ENCODE data around the gene GSC2.

The GSC2 gene

GRCh38 chr22:19149991-19150390, at the start of gene GSC2:
TSS of gene GSC2 (minus strand) at chr22:19150292. CDS start at chr22:19150283, 9 bp downstream.
- no peak for DNase-seq

DNA sequence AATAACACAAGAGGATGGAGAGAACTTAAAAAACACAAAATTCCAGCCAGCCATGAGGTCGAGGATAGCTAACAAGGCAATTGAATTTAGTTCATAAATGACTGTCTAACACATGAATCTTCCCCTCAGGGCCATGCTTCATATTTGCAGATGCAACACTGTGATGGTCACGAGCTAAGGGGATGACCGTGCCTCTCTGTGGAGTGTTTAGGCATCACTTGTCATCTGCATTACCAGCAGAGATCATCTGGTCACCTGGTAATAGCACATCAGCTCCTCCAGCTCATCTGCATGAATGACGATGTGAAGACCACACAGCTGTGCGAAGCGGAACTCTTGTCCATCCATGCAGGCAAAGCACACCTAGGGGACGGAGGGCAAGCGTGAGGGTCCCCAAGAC, 49.4 kb upstream of the GSC2 start:
- DNase-seq = no peak

GRCh38 chr22:19197997-19198865, 48.1 kb upstream of the GSC2 start:
- no peak for DNase-seq

DNA sequence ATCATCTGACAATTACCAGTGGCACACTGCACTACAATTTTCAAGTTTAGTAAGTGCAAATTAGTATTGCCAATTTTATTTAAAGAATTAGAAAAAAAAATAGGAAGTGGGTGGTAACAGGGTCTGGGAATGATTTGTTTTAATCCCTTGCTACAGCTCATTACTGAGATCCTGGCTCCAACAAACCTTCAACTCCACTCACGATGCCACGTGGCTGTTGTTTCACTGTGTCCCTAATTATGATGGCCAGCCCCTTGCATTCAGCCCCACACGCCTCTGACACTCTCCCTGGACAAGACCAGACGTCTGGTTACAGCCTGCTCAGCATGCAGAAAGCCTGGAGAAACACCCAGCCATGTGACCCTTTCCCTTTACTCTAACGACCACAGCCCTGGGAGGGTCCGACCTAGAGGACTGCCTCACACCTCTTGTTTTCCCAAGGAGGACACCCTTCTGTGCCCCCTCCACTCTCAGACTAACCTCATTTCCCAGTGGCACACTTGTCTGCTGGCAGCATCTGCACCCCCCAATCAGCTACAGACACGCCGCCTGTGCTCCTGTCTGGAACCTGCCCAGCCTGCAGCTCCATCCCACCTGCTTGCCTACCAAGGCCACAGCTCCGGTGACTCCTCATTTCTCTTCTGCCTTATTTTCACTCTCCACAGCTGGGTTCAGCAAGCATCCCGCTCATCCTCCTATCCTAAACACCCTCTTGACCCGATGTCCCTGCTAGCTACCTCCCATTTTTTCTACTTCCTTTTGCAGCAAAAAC, 46.9 kb upstream of the GSC2 start:
- DNase-seq = no peak

DNA sequence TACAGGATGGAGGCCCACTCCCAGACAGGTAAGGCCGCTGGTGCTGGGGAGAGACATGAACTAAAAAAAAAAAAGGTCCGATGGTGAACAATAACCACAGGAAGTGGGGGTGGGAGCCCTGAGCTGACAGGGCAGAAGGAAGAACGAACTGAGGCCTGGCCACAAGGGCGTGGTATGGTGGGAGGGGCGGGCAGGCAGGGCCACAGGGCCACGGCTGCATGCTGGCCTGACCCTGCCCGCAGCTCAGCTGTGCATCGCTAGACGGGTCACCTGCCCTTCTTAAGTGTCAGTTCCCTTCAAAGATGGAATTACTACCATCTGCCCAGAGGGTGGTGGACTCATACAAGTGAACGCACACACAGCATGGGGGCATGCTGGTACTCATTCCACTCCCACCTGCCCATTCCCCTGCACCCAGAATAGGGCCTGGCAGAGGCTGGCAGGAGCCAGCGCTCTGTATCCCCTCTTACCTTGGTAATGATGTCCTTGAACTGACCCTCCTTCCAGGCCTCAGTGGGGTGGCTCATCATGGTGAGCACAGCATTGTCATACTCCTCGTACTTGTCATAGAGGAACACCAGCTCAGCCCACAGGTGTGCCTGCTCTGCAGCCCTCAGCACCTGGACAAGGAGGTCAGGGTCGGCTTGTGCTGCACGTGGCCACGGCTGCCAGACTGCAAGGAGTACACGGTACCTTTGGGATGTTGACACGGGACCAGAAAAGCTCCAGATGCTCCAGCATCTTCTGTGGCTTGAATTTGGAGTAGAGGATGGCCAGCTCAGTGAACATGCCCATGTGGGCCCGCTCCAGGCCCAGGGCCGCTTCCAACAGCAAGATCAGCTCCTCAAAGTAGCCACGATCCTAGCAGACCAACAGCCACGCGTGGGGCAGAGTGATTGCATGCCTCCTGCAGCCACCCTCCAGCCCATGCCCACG, 46.0 kb upstream of the GSC2 start:
- no peak for DNase-seq

GRCh38 chr22:19194766-19195536, 44.9 kb upstream of the GSC2 start:
- DNase-seq = no peak

DNA sequence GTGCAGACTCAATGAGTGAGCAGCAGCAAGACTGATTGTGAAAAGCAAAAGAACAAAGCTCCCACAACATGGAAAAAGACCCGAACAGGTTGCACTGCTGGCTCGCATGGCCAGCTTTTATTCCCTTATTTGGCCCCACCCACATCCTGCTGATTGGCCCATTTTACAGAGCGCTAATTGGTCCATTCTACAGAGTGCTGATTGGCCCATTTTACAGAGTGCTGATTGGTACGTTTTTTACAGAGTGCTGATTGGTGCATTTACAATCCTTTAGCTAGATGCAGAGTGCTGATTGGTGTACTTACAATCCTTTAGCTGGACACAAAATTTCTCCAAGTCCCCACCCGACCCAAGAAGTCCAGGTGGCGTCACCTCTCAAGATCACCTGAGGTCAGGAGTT, 43.8 kb upstream of the GSC2 start:
- no peak for DNase-seq

- no peak for DNase-seq
Observed at GRCh38 chr22:19187716-19188563, 37.8 kb upstream of the GSC2 start.

- no peak for DNase-seq
Observed at GRCh38 chr22:19184276-19184997, 34.3 kb upstream of the GSC2 start.

DNA sequence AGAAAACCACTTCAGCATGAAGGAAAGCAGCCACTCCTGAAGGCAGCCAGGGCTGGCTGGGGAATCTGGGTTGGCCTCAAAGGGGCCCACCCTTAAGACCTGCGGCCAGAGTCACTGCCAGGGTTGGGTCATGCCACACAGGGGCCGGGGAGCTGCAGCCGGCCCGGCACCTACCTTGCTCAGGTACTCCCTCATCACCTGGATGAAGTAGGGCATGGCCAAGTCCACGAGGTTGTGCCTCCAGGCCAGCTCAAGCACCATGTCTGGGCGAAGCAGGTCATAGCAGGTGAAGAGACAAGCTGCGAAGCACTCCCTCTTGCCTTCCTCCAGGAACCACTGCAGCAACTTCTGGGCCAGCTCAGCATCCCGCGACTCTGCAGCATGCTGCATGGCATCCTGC, 33.1 kb upstream of the GSC2 start:
- no peak for DNase-seq

DNA sequence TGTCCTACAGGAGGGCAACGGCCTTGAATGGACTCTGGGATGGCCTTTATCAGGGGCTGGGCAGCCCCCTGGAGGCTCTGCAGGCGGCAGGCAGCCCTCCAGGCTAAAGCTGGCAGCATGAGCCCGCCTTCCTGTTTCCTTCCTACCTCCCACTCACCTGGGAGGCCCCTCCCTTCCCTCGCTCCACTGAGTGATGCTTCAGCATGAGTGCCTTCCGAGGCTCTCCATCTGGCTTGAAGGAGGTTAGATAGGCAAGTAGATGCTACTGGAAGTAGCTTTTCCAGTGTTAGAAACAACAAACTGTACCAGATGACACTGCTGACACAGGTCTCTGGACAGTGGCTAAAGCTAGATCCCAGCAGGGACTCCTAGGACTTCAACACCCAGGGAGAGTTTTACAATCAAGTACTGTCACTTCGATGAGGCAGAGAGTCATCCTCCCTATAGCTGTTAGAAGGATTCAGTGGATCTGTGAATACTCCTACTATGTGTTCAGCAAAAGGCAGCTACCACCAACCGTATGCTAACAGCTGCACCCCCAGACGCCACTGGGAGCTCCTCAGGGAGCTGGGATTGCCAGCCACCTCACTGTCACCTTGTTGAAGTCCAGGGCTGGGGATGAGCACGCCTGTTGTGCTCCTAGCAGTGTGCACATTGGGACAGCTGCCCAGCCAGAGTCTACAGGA, 32.5 kb upstream of the GSC2 start:
- no peak for DNase-seq

GRCh38 chr22:19181786-19182471, 31.8 kb upstream of the GSC2 start:
- no peak for DNase-seq

DNA sequence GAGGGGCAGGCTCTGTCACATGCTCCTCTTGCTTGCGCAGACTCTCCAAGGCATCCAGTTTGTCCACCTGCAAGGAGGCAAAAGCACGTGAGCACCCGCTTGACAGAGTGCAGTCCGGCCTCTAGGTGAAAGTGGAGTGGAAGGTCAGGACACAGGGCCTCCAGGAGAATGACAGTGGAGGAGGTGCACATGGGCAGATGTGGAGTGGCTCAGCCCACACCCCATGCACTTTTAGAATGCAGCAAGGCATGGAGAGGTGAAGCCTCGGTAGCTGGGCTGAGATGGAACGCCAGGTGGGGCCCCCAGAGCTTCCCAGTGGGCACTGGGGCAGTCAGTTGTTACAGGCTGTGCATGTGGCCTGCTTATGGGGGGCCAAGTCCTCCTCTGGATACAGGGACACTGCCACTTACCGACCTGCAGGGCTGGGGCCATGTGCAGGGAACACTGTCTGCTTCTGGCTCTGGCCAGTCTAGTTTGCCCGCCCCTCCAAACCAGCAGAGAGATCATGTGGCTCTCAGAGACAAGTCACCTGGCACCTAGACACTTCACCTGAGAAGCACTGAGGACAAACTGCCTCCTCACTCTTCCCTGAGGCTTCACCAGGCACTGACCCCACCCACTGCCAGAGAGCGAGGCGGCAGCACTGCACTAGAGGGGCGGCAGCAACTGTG, 30.8 kb upstream of the GSC2 start:
- DNase-seq = no peak

DNA sequence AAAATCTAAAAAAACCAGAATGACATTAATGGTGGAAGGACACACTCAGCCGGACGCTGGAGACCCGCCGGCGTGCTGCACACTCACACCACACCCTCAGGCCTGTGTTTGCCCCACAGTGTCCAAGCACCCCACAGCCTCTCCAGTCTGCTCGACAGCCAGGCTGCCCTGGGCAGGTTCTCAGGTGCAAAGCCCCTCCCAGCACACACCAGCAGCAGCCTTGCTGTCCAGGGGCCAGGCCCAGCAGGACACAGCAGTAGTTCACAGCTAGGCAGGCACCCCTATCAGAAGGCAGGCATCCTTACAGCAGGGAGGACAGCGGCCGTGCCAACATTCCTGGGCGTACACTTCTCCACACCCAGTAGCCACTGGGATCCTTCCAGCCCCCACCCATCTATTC, 30.1 kb upstream of the GSC2 start:
- no peak for DNase-seq

DNA sequence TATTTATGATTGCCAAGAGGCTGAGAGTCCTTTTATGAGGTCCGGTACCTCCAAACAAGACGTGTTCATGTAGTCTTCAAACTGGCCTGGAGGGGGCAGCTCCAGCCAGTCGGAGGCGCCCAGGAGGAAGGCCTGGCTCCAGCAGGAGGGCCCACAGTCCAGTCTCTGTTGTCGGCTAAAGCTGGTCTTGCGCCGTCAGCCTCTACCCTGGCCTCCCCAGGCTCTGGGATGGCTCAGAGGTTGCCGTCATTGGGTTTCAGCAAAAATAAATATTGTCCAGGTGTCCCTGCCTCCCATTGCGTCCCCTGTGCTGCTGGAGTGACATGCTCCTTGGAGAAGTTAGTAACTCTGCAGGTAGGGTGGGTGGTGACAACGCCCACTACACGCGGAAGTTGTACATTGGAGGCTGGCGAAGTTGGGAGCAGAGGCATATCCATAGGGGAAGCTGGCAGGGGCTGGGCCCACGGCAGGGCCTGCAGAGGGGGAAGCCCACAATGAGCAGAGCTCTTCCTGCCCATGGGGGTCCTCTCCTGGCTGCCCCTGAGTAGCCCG, 29.5 kb upstream of the GSC2 start:
- DNase-seq = peak in 1 of 2 experiments; percentile 17

DNA sequence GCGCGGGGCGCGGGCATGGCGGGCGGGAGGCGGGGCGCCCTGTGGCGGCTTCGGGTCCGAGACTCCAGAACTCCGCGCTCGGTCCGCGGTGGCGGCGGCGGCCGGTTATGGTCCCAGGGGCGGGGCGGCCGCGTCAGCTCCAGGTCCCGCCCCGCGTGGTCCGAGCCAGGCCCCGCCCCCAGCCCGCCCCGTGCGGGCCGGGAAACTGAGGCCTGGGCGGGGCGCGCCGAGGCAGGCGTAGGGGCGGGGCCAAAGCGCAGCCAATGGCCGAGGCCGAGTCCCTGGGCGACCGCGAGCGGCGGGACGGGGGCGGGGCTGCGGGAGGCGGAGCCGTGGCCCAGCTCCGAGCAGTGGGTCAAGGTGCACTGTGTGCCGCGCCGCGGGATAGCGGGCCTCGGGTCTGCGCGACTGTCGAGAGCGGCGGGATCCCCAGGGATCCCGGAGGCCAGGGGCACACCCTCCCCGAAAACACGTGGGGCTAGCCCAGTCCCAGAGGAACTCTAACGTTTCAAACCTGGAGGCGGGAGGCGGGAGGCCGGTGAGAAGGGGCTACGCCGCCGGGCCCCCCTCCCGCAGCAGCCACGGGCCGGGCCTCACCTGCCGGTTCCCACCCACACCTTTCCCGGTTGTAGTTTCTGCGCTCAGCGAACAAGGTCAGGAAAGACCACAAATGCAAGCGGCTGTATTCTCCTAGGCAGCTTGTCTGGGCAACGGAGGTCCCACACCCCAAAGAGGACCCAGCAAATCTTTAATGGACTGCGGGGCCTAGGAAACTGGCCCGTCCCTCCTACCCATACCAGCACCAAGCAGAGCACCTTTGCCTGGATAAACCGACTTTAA, 28.8 kb upstream of the GSC2 start, which contains the start of gene SLC25A1:
TSS of gene SLC25A1 (minus strand) at position 80 of the 840 bp plus-strand sequence. CDS start at position 17, 63 bp downstream.
- DNase-seq = peak in 1 of 2 experiments; percentile 47

DNA sequence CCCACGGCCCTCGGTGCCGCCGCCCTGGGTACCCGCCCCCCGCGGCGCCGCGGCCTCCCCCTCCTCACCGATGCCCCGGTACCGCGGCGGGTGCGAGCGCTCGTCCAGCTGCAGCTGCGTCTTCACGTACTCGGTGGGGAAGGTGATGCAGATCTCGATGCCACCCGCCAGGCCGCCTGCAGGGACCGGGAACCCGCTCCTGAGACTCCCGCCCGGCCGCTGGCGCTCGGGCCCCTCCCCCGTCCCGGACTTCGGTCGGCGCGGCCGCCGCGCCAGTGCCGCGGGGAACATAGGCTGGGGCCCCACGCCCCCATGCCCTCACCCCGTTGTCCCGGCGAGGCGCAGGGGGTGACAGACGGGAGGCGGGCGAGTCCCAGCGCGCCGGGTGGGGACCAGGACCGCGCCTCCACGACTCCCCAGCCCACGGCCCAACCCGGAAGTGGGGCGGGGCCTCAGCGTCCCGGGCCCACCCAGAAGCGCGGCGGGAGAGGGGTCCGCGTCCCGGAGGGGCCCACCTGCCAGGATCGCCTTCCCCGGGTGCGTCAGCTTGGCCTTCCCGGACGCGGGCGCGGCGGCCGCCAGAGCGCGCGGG, 28.1 kb upstream of the GSC2 start:
- DNase-seq = no peak
